GM12872 (cell line): ENCODE measurements around the gene FOXD2.
A peak's percentile ranks its signal among the peaks of the same experiment; 100 is the strongest.

Experiments used
- TF ChIP-seq, protein P1 (sequence below): IDR thresholded peaks from 3 replicates; pipeline ENCODE4 v1.5.1; 2011; ENCODE audit warnings: low read depth, mild to moderate bottlenecking, low read length, moderate library complexity; ENCODE audit not compliant: insufficient read depth

The FOXD2 gene

DNA sequence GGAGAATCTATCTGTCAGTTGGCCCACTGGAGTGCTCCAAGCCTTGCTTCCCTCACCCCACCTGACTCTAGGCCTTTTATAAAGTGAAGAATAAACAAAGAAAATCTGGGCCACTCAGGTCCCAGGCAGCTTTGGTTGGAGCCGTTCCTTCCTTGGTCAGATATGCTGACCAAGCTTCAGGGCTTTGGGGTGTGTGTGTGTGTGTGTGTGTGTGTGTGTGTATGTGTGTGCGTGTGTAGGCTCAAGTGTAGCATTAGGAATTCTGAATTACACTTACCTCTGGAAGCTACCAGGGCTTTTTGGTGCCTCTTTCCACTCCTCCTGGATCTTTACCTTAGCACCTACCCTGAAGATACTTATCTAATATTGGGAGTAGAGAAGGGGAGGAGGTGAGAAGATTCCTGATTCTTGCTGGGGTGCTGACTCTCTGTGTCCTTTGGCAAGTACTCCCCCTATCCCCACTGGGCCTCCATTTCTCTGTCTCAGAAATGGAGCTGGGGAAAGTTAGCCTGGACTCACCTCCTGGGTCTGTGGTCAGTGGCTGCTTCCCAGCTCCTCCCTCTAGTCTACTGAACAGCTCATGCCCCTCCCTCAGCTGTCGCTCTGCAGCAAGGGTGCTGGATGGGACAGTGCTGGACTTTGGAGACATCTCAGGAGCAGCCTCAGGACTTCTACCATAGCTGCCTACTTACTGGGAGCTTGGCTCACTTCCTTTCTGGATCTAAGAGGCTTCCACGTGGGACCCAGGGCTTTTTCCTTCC is 10.8 kb downstream of the FOXD2 start:
- TF ChIP-seq, protein P1, sequence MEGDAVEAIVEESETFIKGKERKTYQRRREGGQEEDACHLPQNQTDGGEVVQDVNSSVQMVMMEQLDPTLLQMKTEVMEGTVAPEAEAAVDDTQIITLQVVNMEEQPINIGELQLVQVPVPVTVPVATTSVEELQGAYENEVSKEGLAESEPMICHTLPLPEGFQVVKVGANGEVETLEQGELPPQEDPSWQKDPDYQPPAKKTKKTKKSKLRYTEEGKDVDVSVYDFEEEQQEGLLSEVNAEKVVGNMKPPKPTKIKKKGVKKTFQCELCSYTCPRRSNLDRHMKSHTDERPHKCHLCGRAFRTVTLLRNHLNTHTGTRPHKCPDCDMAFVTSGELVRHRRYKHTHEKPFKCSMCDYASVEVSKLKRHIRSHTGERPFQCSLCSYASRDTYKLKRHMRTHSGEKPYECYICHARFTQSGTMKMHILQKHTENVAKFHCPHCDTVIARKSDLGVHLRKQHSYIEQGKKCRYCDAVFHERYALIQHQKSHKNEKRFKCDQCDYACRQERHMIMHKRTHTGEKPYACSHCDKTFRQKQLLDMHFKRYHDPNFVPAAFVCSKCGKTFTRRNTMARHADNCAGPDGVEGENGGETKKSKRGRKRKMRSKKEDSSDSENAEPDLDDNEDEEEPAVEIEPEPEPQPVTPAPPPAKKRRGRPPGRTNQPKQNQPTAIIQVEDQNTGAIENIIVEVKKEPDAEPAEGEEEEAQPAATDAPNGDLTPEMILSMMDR = no peak

DNA sequence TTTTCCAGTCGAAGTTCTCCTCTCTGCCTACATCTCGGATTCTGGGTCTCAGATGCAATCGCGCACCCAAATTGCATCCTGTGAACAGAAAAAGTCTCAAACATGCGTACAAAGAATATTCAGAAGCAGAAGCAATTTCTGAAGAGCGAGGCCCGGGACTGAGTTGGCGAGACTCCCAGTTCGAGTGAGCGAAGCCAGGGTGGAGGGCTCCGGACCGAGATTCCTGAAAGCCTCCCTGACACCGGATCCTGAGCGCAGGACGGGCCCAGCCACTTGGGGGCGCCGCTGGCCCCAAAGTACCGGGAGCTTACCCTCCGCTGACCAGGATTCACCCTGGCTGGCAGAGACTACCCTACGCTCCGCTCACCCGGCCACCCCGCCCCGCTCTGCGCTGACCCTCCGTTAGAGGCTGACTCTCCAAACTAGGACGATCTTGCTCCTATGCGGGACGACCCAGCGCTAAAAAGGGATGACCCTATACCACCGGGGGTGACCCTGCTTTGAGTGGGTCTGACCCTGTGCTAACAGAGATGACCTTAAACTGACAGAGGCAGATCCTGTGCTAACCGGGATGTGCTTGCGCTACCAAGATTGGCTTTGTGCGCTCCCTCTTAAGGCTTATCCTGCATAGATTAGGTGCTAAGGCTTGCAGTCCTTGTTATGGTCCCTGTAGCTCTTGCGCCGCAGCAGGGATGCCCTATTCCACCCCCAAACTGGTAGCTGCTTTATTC is 12.1 kb downstream of the FOXD2 start:
- TF ChIP-seq, protein P1 = peak; percentile 48

DNA sequence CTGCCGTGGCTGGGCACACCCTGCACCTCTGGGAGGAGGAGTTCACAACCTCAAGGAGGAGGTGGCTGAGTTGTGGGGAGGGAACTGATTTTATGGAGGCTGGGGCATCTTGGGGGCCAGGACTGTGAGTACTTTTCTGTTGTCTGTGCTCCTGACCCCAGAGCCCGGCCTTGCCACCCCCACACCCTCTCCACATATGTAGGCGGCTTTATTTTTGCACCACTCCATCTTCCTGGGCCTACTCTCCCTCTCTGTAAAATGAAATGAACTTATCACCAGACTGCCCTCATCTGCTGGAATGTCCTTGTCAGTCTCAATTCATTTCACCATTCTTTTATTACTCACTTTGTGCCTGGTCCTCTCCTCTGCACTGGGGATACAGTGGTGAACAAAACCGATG is 12.8 kb downstream of the FOXD2 start:
- TF ChIP-seq, protein P1 = no peak

DNA sequence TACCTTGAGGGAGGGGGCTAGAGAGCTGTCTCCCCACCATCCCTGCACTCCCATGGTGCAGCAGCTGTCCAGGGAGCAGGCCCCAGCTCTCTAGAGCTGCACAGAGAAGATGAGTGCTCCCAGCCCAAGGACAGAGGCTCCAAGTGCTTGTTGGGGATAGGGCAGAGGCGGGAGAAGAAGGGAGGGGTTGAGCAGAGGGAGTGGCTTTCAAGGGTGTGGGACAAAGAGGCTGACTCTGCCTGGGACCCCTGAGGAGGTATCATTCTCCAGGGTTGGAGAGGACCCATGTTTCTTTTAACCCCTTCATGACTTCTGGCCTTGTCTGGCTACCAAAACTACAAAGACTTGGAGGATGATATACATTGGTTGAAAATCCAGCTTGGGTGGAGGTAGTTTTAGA is 14.6 kb downstream of the FOXD2 start:
- TF ChIP-seq, protein P1 = no peak

DNA sequence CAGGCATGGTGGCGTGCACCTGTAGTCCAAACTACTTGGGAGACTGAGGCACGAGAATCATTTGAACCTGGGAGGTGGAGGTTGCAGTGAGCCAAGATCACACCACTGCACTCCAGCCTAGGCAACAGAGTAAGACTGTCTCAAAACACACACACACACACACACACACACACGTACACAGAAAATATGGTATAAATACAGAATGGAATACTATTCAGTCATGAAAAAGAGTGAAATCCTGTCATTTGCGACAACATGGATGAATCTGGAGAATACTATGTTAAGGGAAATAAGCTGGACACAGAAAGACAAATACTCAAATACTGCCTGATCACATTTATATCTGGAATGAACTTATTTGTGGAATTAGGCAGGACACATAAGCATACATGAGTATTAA is 18.4 kb downstream of the FOXD2 start:
- TF ChIP-seq, protein P1 = no peak

DNA sequence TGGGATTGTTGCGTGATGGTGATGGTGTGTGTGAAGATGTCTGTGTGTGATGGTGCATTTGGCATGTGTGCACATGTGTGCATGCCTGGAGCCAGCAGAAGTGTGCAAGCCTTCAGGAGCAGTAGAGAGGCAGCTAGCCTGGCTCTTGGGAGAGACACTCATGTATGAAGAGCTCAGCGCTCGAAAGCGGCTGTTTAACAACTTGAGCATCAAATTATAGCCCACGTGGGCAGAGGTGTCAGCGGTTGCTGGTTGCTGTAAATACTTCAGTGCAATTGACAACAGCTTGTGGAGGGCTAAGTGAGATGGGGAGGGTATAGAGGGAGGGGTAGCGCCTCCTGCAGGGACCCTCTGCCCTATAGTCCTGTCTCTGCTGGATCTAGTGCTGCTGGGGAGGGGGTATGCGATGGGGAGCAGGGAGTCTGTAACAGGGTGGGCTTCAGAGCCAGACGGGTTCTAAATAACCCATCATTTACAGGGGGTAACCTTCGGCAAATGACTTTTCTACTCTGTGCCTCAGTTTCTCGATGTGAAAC is 21.5 kb downstream of the FOXD2 start:
- TF ChIP-seq, protein P1 = no peak

DNA sequence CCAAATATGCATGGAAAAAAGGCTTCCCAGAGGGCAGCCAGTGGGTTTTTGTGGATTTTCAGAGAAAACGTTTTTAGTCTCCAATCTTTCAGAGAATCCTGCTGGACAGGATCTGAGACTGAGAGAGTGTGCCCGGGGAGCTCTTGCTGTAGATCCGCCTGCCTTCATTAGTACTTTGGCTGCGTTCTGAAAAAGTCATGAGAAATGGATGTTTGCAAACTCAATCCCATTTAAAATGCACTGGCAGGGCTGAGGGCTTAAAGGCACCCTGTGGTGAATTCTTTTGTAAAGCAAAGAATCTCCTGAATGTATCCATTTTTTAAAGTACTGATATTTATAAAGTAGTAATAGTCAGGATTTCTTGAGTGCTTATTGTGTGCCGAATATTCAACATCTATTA is 22.2 kb downstream of the FOXD2 start:
- TF ChIP-seq, protein P1 = no peak
